CD4-positive, alpha-beta memory T cell (primary cell): Measurements from ENCODE around the gene KIAA1217. TPM values are rescaled to one million over a fixed set of nuclear protein-coding genes. Genes with fewer than 3 reads are reported as not detected.

ENCODE experiments used
- CTCF ChIA-PET: fragments of 350-600 bp; sonication (Branson Sonifier 250); formaldehyde crosslinking; loops from one replicate; lab custom pipeline; 2021; ENCODE audit warnings: inconsistent platforms; ENCODE audit not compliant: partially characterized antibody; lab: Charles Lee
- POLR2A ChIA-PET: fragments of 350-600 bp; sonication (Branson Sonifier 250); formaldehyde crosslinking; loops from one replicate; lab custom pipeline; 2021; ENCODE audit not compliant: partially characterized antibody; lab: Charles Lee
- DNase-seq, 5 donors: peaks; one replicate each; pipeline versions ENCODE4 v3.0.0 to v3.0.0-alpha.2; 2020 to 2022; ENCODE audit warnings: mixed read lengths in 1 of 5
- H3K27ac ChIP-seq: one replicate; pipeline ENCODE4 v1.7.0; 2013; ENCODE audit warnings: low read depth, low read length
- H3K27me3 ChIP-seq: 2 replicates; pipeline ENCODE4 v1.7.0; 2013; ENCODE audit warnings: mild to moderate bottlenecking, low read length, moderate library complexity; ENCODE audit not compliant: insufficient read depth
- H3K36me3 ChIP-seq: 2 replicates; pipeline ENCODE4 v1.7.0; 2013; ENCODE audit warnings: mild to moderate bottlenecking, low read length, moderate library complexity; ENCODE audit not compliant: insufficient read depth
- H3K4me1 ChIP-seq: 2 replicates; pipeline ENCODE4 v1.7.0; 2013; ENCODE audit warnings: mild to moderate bottlenecking, low read length, moderate library complexity; ENCODE audit not compliant: insufficient read depth
- H3K4me3 ChIP-seq, 2 donors: one replicate each; pipeline ENCODE4 v1.7.0; 2013; ENCODE audit warnings: low read length in 2 of 2, mild to moderate bottlenecking in 1 of 2
- H3K9me3 ChIP-seq, 2 donors: one replicate each; pipeline ENCODE4 v1.7.0; 2013; ENCODE audit warnings: low read length in 2 of 2, control low read depth in 1 of 2; ENCODE audit not compliant: control insufficient read depth in 1 of 2
- H3K27ac Mint-ChIP-seq, 7 donors: one replicate each; pipeline ENCODE4 v1.8.0; 2020 to 2021; ENCODE audit warnings: mixed read lengths in 7 of 7, mild to moderate bottlenecking in 6 of 7, inconsistent platforms in 3 of 7, moderate library complexity in 3 of 7
- H3K27me3 Mint-ChIP-seq, 2 donors: one replicate each; pipeline ENCODE4 v1.8.0; 2020 to 2021; ENCODE audit warnings: mixed read lengths in 2 of 2
- H3K36me3 Mint-ChIP-seq, 2 donors: one replicate each; pipeline ENCODE4 v1.8.0; 2020 to 2021; ENCODE audit warnings: mixed read lengths in 2 of 2, inconsistent platforms in 1 of 2, mild to moderate bottlenecking in 1 of 2
- H3K4me1 Mint-ChIP-seq, 4 donors: one replicate each; pipeline ENCODE4 v1.8.0; 2020 to 2021; ENCODE audit warnings: mixed read lengths in 4 of 4, mild to moderate bottlenecking in 1 of 4
- H3K4me3 Mint-ChIP-seq, 8 donors: one replicate each; pipeline ENCODE4 v1.8.0; 2020 to 2021; ENCODE audit warnings: mixed read lengths in 8 of 8, mild to moderate bottlenecking in 7 of 8, moderate library complexity in 6 of 8, inconsistent platforms in 3 of 8
- H3K9me3 Mint-ChIP-seq, 8 donors: one replicate each; pipeline ENCODE4 v1.8.0; 2020 to 2021; ENCODE audit warnings: mixed read lengths in 8 of 8, mild to moderate bottlenecking in 5 of 8, inconsistent platforms in 3 of 8, moderate library complexity in 1 of 8
- intact Hi-C: fragments of 100-400 bp; cut with micrococcal nuclease; formaldehyde crosslinking; loops from one replicate; pipeline ENCODE4 v1.15.1; 2023
- polyA plus RNA-seq, 2 donors: library from polyadenylated mRNA; unstranded; fragments of 300-500 nt; fragmentation: Illumina TruSeq; gene quantifications; one replicate each; pipeline ENCODE4 v1.2.3, GENCODE V29; 2021
- total RNA-seq, 2 experiments: library from RNA; stranded (reverse); gene quantifications; one replicate each; pipeline ENCODE4 v1.2.3, GENCODE V29; 2021

KIAA1217 gene
- total and polyA plus RNA-seq, 4 experiments from 2014 or later: 0.69 to 0.75 (median 0.70) TPM; not detected in 1

- no peaks in the 10 kb centered on the region for H3K27me3 ChIP-seq
- H3K36me3 ChIP-seq: no peaks in the 10 kb centered on the region
- no peak for DNase-seq
- CTCF ChIA-PET: no interaction called here
- no peaks in the 10 kb centered on the region for H3K9me3 ChIP-seq
- Mint-ChIP-seq H3K27me3 (peaks cover 0 to 6% of the 10 kb centered on the region in 2 donors), H3K4me1 (no peaks in the 10 kb centered on the region), H3K27ac (no peak overlapping the region), H3K4me3 (no peak overlapping the region), H3K36me3 (no peaks in the 10 kb centered on the region), H3K9me3 (no peaks in the 10 kb centered on the region)
- H3K4me1 ChIP-seq: no peaks in the 10 kb centered on the region
- no peak overlapping the region for H3K4me3 ChIP-seq
- intact Hi-C loops: no loop called here
- POLR2A ChIA-PET: no interaction called here
- H3K27ac ChIP-seq: no peak overlapping the region
Measured at GRCh38 chr10:24550680-24551079, 341.7 kb downstream of the KIAA1217 start.

DNA sequence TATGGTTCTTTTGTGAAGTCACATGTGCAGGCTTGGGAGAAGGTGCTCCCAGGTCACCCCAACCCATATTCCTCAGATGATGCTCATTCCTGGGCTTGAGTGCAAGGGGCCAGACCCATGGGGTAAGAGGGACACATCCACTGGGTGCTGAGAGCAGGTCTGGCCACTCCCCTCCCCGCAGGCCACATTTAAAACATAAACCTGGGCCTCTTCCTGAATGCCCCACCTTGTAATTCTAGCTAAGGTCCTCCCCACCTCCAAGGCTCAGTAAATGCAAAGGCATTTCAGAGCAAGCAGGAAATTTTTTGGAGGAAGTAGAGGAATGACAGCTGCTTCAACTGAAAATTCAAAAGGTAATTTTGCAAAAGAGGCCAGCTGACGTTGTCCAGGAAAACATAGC, 342.2 kb downstream of the KIAA1217 start:
- intact Hi-C loops: no loop called here
- Mint-ChIP-seq H3K4me1 (peaks cover 0 to 1% (median 0%) of the 10 kb centered on the region in 4 donors), H3K27ac (no peak overlapping the region), H3K36me3 (no peaks in the 10 kb centered on the region), H3K27me3 (peaks cover 0 to 7% of the 10 kb centered on the region in 2 donors), H3K9me3 (no peaks in the 10 kb centered on the region), H3K4me3 (no peak overlapping the region)
- CTCF ChIA-PET: no interaction called here
- DNase-seq: no peak
- Histone ChIP-seq H3K36me3 (no peaks in the 10 kb centered on the region), H3K4me1 (no peaks in the 10 kb centered on the region), H3K27ac (no peak overlapping the region), H3K27me3 (no peaks in the 10 kb centered on the region), H3K4me3 (no peak overlapping the region), H3K9me3 (no peaks in the 10 kb centered on the region)
- POLR2A ChIA-PET: no interaction called here

DNA sequence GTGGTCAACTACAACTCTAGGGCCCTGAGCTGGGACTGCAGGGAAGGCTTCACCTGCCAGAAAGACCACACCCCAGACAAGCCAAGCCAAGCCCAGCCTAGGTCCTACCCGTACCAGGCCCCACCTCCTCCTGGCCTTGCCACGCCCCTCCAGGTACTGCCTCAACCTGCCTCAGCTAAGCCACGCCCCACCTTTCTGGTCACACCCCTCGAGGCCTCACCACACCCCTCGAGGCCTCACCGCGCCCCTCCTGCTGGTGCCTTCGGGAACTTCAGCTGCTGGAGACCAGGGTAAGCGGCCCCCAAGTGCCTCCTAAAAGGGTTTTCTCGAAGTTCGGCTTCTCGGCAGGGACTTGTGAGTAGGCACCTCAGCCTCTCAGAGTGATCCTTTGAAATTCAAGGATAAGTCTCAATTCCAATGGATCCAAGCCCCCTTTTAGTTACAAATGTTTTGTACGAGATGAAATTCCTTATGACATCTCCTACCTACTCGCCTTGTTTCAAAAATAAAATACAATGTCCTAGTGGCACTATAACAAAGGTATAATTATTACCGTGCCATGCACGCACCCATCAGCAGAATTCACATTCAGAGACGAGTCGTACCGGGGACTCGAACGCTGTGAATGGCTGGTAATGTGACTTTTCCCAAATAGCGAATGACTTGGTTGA, 343.5 kb downstream of the KIAA1217 start:
- intact Hi-C loops: no loop called here
- no peak overlapping the region for H3K27ac Mint-ChIP-seq
- POLR2A ChIA-PET: no interaction called here
- H3K36me3 Mint-ChIP-seq: no peaks in the 10 kb centered on the region
- H3K27ac ChIP-seq: no peak overlapping the region
- no peaks in the 10 kb centered on the region for H3K9me3 ChIP-seq
- H3K4me1 Mint-ChIP-seq: peaks cover 4 to 5% (median 5%) of the 10 kb centered on the region in 4 donors
- CTCF ChIA-PET: no interaction called here
- H3K9me3 Mint-ChIP-seq: no peaks in the 10 kb centered on the region
- no peaks in the 10 kb centered on the region for H3K36me3 ChIP-seq
- no peak overlapping the region for H3K4me3 Mint-ChIP-seq
- H3K27me3 Mint-ChIP-seq: peaks cover 3 to 14% of the 10 kb centered on the region in 2 donors
- H3K4me1 ChIP-seq: peaks cover 5% of the 10 kb centered on the region
- H3K27me3 ChIP-seq: no peaks in the 10 kb centered on the region
- no peak overlapping the region for H3K4me3 ChIP-seq
- peak in 1 of 5 donors; percentile 4 for DNase-seq

DNA sequence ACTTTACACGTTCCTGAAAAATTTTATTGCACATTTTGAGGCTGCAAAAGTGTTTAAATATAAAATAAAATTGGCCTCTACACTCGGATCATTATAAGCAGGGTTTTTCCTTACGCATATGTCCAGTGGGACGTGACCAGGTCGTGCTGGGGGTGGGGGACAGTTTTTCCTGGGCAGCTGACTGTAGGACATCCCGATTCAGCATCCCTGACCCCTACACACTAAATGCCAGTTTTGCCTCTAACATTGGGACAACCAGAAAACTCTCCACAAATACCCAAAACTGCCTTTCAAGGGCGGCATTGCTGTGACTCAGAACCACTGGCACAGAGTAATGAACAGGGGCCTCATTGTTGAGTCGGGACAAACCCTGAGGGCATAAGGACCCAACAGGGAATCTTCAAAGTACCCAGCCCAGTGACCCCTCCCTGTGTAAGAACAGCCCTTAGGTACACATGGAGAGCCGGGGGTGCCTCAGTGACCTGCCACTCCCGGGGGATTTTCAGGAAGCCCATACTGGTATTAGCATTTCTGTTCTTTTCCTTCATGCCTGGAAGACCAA, 344.2 kb downstream of the KIAA1217 start:
- no peaks in the 10 kb centered on the region for H3K9me3 Mint-ChIP-seq
- no peaks in the 10 kb centered on the region for H3K36me3 Mint-ChIP-seq
- Histone ChIP-seq H3K36me3 (no peaks in the 10 kb centered on the region), H3K27me3 (no peaks in the 10 kb centered on the region), H3K4me1 (peaks cover 5% of the 10 kb centered on the region), H3K9me3 (no peaks in the 10 kb centered on the region), H3K4me3 (no peak overlapping the region), H3K27ac (no peak overlapping the region)
- ChIA-PET CTCF (no interaction called here), POLR2A (no interaction called here)
- no peak overlapping the region for H3K4me3 Mint-ChIP-seq
- DNase-seq: no peak
- intact Hi-C loops: no loop called here
- H3K27ac Mint-ChIP-seq: no peak overlapping the region
- peaks cover 4 to 5% (median 5%) of the 10 kb centered on the region in 4 donors for H3K4me1 Mint-ChIP-seq
- H3K27me3 Mint-ChIP-seq: peaks cover 3 to 15% of the 10 kb centered on the region in 2 donors

DNA sequence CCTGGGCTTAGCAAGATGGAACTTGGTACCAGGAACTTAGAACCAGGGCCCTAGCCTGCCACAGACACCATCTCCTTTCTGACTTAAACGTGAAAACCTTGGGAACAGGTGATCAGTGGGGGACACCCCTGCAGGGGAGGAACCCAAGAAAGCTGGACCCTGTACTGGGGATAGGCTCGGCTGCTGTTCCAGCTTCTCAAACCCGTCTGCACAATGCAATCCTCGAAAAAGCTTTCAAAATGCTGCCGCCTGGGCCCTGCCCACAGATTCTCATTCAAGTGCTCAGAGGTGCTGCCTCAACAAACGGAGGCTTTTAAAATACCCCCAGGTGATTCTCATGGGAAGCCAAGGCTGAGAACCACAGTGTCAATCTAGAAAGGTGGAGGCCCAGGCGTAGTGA, 345.1 kb downstream of the KIAA1217 start:
- DNase-seq: no peak
- Mint-ChIP-seq H3K4me1 (peaks cover 4 to 5% (median 5%) of the 10 kb centered on the region in 4 donors), H3K27ac (no peak overlapping the region), H3K36me3 (no peaks in the 10 kb centered on the region), H3K27me3 (peaks cover 3 to 16% of the 10 kb centered on the region in 2 donors), H3K9me3 (no peaks in the 10 kb centered on the region), H3K4me3 (no peak overlapping the region)
- Histone ChIP-seq H3K27ac (no peak overlapping the region), H3K4me1 (peaks cover 5% of the 10 kb centered on the region), H3K9me3 (no peaks in the 10 kb centered on the region), H3K27me3 (no peaks in the 10 kb centered on the region), H3K36me3 (no peaks in the 10 kb centered on the region), H3K4me3 (no peak overlapping the region)
- intact Hi-C loops: no loop called here
- POLR2A ChIA-PET: no interaction called here
- CTCF ChIA-PET: no interaction called here

DNA sequence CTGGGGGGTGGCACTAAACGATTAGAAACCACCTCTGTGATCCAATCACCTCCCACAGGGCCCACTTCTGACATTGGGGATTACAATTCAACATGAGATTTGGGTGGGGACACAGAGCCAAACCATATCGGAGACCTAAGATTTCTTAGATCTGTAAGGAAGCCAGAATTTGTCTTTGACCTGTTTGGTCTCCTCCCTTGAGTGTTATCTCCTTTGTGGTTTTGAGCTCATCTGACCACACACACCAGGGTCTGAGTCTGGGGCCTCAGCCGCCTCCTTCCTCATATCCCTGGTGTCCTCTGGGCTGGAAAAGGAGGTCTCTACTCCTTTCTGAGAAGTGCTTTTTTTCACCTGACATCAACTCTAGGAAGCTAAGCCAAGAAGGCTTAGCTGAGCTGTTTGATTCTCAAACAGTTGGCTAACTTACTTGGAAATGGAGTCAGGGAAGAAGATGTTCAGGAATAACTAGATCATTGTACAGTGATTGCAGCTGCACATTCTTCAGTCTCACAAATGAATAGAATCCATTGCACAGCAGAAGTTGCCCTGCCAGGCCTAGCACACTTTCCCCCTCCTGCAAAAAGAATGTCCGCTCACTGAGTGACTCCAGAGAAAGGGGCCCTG, 347.3 kb downstream of the KIAA1217 start:
- no peaks in the 10 kb centered on the region for H3K9me3 ChIP-seq
- Mint-ChIP-seq H3K27ac (peak overlapping the region in 1 of 7 donors; percentile 22), H3K9me3 (no peaks in the 10 kb centered on the region), H3K4me1 (peaks cover 4 to 5% (median 5%) of the 10 kb centered on the region in 4 donors), H3K36me3 (no peaks in the 10 kb centered on the region), H3K4me3 (no peak overlapping the region), H3K27me3 (peaks cover 3 to 11% of the 10 kb centered on the region in 2 donors)
- peaks cover 5% of the 10 kb centered on the region for H3K4me1 ChIP-seq
- H3K36me3 ChIP-seq: no peaks in the 10 kb centered on the region
- ChIA-PET CTCF (interaction anchor here (0.7 to 1.9 kb wide), 2 partner anchors 31 to 524 kb away, joined by 3 to 4 read pairs; no protein-coding TSS in a partner anchor), POLR2A (no interaction called here)
- intact Hi-C loops: no loop called here
- no peak for DNase-seq
- H3K27me3 ChIP-seq: no peaks in the 10 kb centered on the region
- no peak overlapping the region for H3K27ac ChIP-seq
- H3K4me3 ChIP-seq: no peak overlapping the region
